Glutamatergic neuron (in vitro differentiated cells): ENCODE data around the gene MAGEB2. TPM values are rescaled to one million over a fixed set of nuclear protein-coding genes. Genes with fewer than 3 reads are reported as not detected.

ENCODE experiments used
- DNase-seq: peaks from one replicate; pipeline ENCODE4 v3.0.0; 2022
- H3K27ac Mint-ChIP-seq: one replicate; pipeline ENCODE4 v1.8.0; 2020; ENCODE audit warnings: mild to moderate bottlenecking, mixed read lengths, inconsistent platforms; ENCODE audit not compliant: unreplicated experiment
- H3K27me3 Mint-ChIP-seq: one replicate; pipeline ENCODE4 v1.8.0; 2020; ENCODE audit warnings: mild to moderate bottlenecking, moderate library complexity, mixed read lengths, inconsistent platforms; ENCODE audit not compliant: unreplicated experiment
- H3K36me3 Mint-ChIP-seq: one replicate; pipeline ENCODE4 v1.8.0; 2020; ENCODE audit warnings: mild to moderate bottlenecking, mixed read lengths, inconsistent platforms; ENCODE audit not compliant: unreplicated experiment
- H3K4me1 Mint-ChIP-seq: one replicate; pipeline ENCODE4 v1.8.0; 2020; ENCODE audit warnings: mild to moderate bottlenecking, low read depth, mixed read lengths, inconsistent platforms; ENCODE audit not compliant: unreplicated experiment
- H3K4me3 Mint-ChIP-seq: one replicate; pipeline ENCODE4 v1.8.0; 2020; ENCODE audit warnings: mild to moderate bottlenecking, mixed read lengths, inconsistent platforms; ENCODE audit not compliant: unreplicated experiment
- H3K9me3 Mint-ChIP-seq: one replicate; pipeline ENCODE4 v1.8.0; 2020; ENCODE audit warnings: mild to moderate bottlenecking, moderate library complexity, mixed read lengths, inconsistent platforms; ENCODE audit not compliant: unreplicated experiment
- CTCF ChIP-seq: fragments of 200-600 bp; sonication (generic); IDR thresholded peaks from one replicate; pipeline ENCODE4 v1.5.0; 2021; ENCODE audit not compliant: partially characterized antibody, unreplicated experiment
- total RNA-seq: library from RNA; stranded (reverse); fragmentation: NEBNext Ultra II Directional; extraction: Animal tissue kit (Norgen Biotek cat#: 25700); gene quantifications from one replicate; pipeline ENCODE4 v1.2.1, GENCODE V29; 2021; ENCODE audit not compliant: unreplicated experiment

MAGEB2 gene
- total RNA-seq, 1 donor from 2014 or later: not detected

GRCh38 chrX:30224536-30224935 lies 9.2 kb downstream of the MAGEB2 start:
- Mint-ChIP-seq H3K27ac (no peak overlapping the region), H3K4me3 (no peak overlapping the region), H3K4me1 (no peaks in the 10 kb centered on the region), H3K27me3 (peaks cover 4% of the 10 kb centered on the region), H3K9me3 (no peaks in the 10 kb centered on the region), H3K36me3 (no peaks in the 10 kb centered on the region)
- no peak for TF ChIP-seq CTCF
- no peak for DNase-seq

GRCh38 chrX:30228526-30228925 lies 13.2 kb downstream of the MAGEB2 start:
- H3K27ac Mint-ChIP-seq: no peak overlapping the region

GRCh38 chrX:30230395-30230794 lies 15.0 kb downstream of the MAGEB2 start, which contains the start of gene MAGEB3:
TSS of gene MAGEB3 (plus strand) at chrX:30230657. CDS start at chrX:30235925, 5,268 bp downstream.
- H3K27ac Mint-ChIP-seq: no peak within 1 kb of the TSS
- H3K36me3 Mint-ChIP-seq: no peaks in the 10 kb centered on the region
- no peaks in the 10 kb centered on the region for H3K4me1 Mint-ChIP-seq
- TF ChIP-seq CTCF: no peak
- peaks cover 3% of the 10 kb centered on the region for H3K27me3 Mint-ChIP-seq
- no peak within 1 kb of the TSS for H3K4me3 Mint-ChIP-seq
- DNase-seq: no peak
- no peaks in the 10 kb centered on the region for H3K9me3 Mint-ChIP-seq

More at GRCh38 chrX:30228526-30228925, 13.2 kb downstream of the MAGEB2 start:
- DNase-seq: no peak
- Mint-ChIP-seq H3K9me3 (no peaks in the 10 kb centered on the region), H3K4me1 (no peaks in the 10 kb centered on the region), H3K4me3 (no peak overlapping the region), H3K36me3 (no peaks in the 10 kb centered on the region), H3K27me3 (peaks cover 3% of the 10 kb centered on the region)
- TF ChIP-seq CTCF: no peak

GRCh38 chrX:30241724-30242415 lies 26.5 kb downstream of the MAGEB2 start, which contains the start of gene MAGEB4:
TSS of gene MAGEB4 (plus strand) at chrX:30242000. CDS start at chrX:30242136, 136 bp downstream.
- Mint-ChIP-seq H3K9me3 (no peaks in the 10 kb centered on the region), H3K27ac (no peak within 1 kb of the TSS), H3K27me3 (no peaks in the 10 kb centered on the region), H3K4me1 (no peaks in the 10 kb centered on the region), H3K4me3 (no peak within 1 kb of the TSS), H3K36me3 (no peaks in the 10 kb centered on the region)
- DNase-seq: no peak
- no peak for TF ChIP-seq CTCF

- DNase-seq: no peak
- H3K36me3 Mint-ChIP-seq: no peaks in the 10 kb centered on the region
- H3K27ac Mint-ChIP-seq: no peak within 1 kb of the TSS
- no peaks in the 10 kb centered on the region for H3K27me3 Mint-ChIP-seq
- no peak for TF ChIP-seq CTCF
- H3K4me3 Mint-ChIP-seq: no peak within 1 kb of the TSS
- H3K4me1 Mint-ChIP-seq: no peaks in the 10 kb centered on the region
- H3K9me3 Mint-ChIP-seq: no peaks in the 10 kb centered on the region
These were observed 31.6 kb downstream of the MAGEB2 start, which contains the start of gene MAGEB1 for GRCh38 chrX:30246769-30247489. TSS of gene MAGEB1 (plus strand) at chrX:30247146. CDS start at chrX:30250494, 3,348 bp downstream.
